OCI-LY1 (cell line): ENCODE results near the gene MANSC1.

Source experiments
- H2AFZ ChIP-seq: fragments of 200-600 bp; sonication (generic), shearing (Covaris generic); 2 replicates; pipeline ENCODE4 v1.6.0; 2014; ENCODE audit warnings: antibody characterized with exemption, mild to moderate bottlenecking, low read length
- H3F3A ChIP-seq: fragments of 200-600 bp; sonication (generic), shearing (Covaris generic); 2 replicates; pipeline ENCODE4 v1.6.0; 2014; ENCODE audit warnings: mild to moderate bottlenecking, antibody characterized with exemption, low read length, moderate library complexity; ENCODE audit not compliant: insufficient read depth
- H3K27ac ChIP-seq: fragments of 200-600 bp; sonication (generic); 2 replicates; pipeline ENCODE4 v1.5.1; 2014; ENCODE audit warnings: low read length, mixed run types, mild to moderate bottlenecking, low read depth; ENCODE audit not compliant: poor library complexity, severe bottlenecking
- H3K27me3 ChIP-seq: fragments of 200-600 bp; sonication (generic); 2 replicates; pipeline ENCODE4 v1.6.0; 2014; ENCODE audit warnings: antibody characterized with exemption, mild to moderate bottlenecking, low read length, moderate library complexity; ENCODE audit not compliant: insufficient read depth
- H3K36me3 ChIP-seq: fragments of 200-600 bp; sonication (generic); 2 replicates; pipeline ENCODE4 v1.6.1; 2014; ENCODE audit warnings: mild to moderate bottlenecking, antibody characterized with exemption, low read length, moderate library complexity, mixed read lengths; ENCODE audit not compliant: insufficient read depth
- H3K4me1 ChIP-seq: fragments of 200-600 bp; sonication (generic); 2 replicates; pipeline ENCODE4 v1.5.1; 2014; ENCODE audit warnings: mild to moderate bottlenecking, low read length, moderate library complexity; ENCODE audit not compliant: insufficient read depth, severe bottlenecking
- H3K4me2 ChIP-seq: fragments of 200-600 bp; sonication (generic), shearing (Covaris generic); 2 replicates; pipeline ENCODE4 v1.6.1; 2014; ENCODE audit warnings: low read length
- H3K4me3 ChIP-seq: fragments of 200-600 bp; sonication (generic); 2 replicates; pipeline ENCODE4 v1.5.1; 2014; ENCODE audit warnings: low read length, low read depth, mild to moderate bottlenecking, mixed read lengths; ENCODE audit not compliant: poor library complexity, severe bottlenecking
- H3K79me2 ChIP-seq: fragments of 200-600 bp; shearing (Covaris generic); 2 replicates; pipeline ENCODE4 v1.6.1; 2016; ENCODE audit warnings: mixed run types, low read length, mixed read lengths; ENCODE audit not compliant: insufficient read depth
- H3K9ac ChIP-seq: fragments of 200-600 bp; sonication (generic), shearing (Covaris generic); 2 replicates; pipeline ENCODE4 v1.6.1; 2014; ENCODE audit warnings: mild to moderate bottlenecking, low read length, mixed read lengths
- H3K9me2 ChIP-seq: fragments of 200-600 bp; sonication (generic), shearing (Covaris generic); 2 replicates; pipeline ENCODE4 v1.6.1; 2014; ENCODE audit warnings: low read depth, mild to moderate bottlenecking, low read length, mixed read lengths
- H3K9me3 ChIP-seq: fragments of 200-600 bp; shearing (Covaris generic); 2 replicates; pipeline ENCODE4 v1.6.1; 2014; ENCODE audit warnings: low read length, mixed read lengths
- H4K20me1 ChIP-seq: fragments of 200-600 bp; sonication (generic), shearing (Covaris generic); 2 replicates; pipeline ENCODE4 v1.6.0; 2016; ENCODE audit warnings: mild to moderate bottlenecking, low read length; ENCODE audit not compliant: insufficient read depth
- EZH2 ChIP-seq: fragments of 200-600 bp; sonication (generic), shearing (Covaris generic); IDR thresholded peaks from 2 replicates; pipeline ENCODE4 v1.8.0; 2017; ENCODE audit warnings: borderline replicate concordance, mixed run types, mild to moderate bottlenecking, antibody characterized with exemption, low read length, moderate library complexity, mixed read lengths
- TF ChIP-seq, protein P1 (sequence below): fragments of 200-600 bp; sonication (generic), shearing (Covaris generic); IDR thresholded peaks from 2 replicates; pipeline ENCODE4 v1.5.1; 2017; ENCODE audit warnings: mild to moderate bottlenecking, antibody characterized with exemption, low read length, moderate library complexity, mixed read lengths

Gene MANSC1

DNA sequence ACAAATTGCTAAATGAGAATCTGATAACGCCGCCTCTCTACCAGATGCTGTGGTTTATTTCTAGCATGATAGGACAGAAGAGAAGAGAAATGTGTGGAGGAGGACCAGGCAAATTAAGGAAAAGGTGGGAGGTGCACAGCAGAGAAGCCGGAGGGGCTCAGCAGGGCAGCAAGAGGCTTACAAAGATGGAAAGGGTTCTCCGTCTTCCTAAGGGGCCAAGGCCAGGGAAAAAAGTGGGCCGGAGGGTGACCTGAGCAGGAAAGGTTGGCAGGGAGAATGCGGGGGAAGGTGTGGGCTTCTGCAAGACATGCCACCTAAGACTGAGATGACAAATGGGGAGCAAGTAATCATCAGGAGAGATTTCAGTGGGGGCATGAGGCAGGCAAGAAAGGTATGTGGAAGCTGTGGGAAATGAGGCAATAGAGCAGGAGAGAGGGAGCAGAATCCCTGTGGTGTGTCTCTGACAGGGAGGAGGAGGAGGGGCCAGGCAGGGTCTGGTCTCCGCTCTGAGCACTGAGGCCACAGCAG, 18.7 kb downstream of the MANSC1 start:
- no peaks in the 10 kb centered on the region for H4K20me1 ChIP-seq
- no peaks in the 10 kb centered on the region for H3K9me2 ChIP-seq
- no peak overlapping the region for H3K9ac ChIP-seq
- no peaks in the 10 kb centered on the region for H3K4me1 ChIP-seq
- no peaks in the 10 kb centered on the region for H3K79me2 ChIP-seq
- no peak overlapping the region for H3K27ac ChIP-seq
- H3K4me2 ChIP-seq, result no peak overlapping the region
- H3K27me3 ChIP-seq, result no peaks in the 10 kb centered on the region
- H3F3A ChIP-seq, result no peaks in the 10 kb centered on the region
- H2AFZ ChIP-seq, result no peak overlapping the region
- no peak overlapping the region for H3K4me3 ChIP-seq
- H3K36me3 ChIP-seq, result no peaks in the 10 kb centered on the region
- no peaks in the 10 kb centered on the region for H3K9me3 ChIP-seq
- TF ChIP-seq EZH2, result no peak
- TF ChIP-seq, protein P1, sequence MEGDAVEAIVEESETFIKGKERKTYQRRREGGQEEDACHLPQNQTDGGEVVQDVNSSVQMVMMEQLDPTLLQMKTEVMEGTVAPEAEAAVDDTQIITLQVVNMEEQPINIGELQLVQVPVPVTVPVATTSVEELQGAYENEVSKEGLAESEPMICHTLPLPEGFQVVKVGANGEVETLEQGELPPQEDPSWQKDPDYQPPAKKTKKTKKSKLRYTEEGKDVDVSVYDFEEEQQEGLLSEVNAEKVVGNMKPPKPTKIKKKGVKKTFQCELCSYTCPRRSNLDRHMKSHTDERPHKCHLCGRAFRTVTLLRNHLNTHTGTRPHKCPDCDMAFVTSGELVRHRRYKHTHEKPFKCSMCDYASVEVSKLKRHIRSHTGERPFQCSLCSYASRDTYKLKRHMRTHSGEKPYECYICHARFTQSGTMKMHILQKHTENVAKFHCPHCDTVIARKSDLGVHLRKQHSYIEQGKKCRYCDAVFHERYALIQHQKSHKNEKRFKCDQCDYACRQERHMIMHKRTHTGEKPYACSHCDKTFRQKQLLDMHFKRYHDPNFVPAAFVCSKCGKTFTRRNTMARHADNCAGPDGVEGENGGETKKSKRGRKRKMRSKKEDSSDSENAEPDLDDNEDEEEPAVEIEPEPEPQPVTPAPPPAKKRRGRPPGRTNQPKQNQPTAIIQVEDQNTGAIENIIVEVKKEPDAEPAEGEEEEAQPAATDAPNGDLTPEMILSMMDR, result no peak

DNA sequence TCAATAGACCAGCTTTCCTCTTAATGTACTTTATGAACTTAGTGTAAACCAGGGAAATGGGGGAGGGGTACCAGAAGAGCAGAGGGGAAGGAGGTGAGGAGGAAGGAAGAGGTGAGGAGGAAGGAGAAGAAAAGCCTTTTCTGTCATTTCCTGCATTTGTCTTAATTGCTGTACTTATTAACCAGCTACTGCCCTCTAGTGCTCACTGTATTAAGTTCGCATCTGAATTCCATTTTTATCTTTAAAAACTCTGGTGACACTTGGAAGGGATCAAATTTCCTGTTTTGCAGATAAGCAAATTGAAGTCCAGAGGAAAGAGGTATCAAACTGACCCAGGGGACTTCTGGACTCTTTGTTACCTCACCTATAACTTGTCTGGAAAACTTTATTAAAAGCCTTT, 22.2 kb downstream of the MANSC1 start:
- Histone ChIP-seq H4K20me1 (no peaks in the 10 kb centered on the region), H3K27me3 (no peaks in the 10 kb centered on the region), H3F3A (no peaks in the 10 kb centered on the region), H3K9me2 (no peaks in the 10 kb centered on the region), H3K9me3 (no peaks in the 10 kb centered on the region), H3K27ac (no peak overlapping the region), H3K4me2 (no peak overlapping the region), H3K4me3 (no peak overlapping the region), H3K36me3 (no peaks in the 10 kb centered on the region), H3K79me2 (no peaks in the 10 kb centered on the region), H3K4me1 (no peaks in the 10 kb centered on the region), H3K9ac (no peak overlapping the region), H2AFZ (no peak overlapping the region)
- TF ChIP-seq EZH2, result no peak
- TF ChIP-seq, protein P1, result peak; percentile 79

DNA sequence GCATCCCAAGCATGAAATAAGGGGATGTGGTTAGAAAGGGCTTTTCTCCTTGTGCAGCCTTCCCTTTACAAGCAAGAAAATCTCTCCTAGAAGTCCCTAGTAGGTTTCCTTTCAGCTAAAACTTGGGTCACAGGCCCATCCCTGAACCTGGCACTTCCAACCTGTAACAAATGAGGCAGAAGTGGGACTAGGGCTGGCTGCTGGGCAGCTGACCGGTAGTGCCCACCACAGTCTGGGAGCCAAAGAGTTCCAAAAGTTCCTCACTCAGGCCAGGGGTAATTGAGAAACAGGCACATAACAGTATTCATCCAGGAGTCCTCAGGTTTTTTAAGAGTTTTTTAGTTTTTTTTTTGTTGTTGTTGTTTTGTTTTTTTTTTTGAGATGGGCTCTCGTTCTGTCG, 23.8 kb downstream of the MANSC1 start:
- Histone ChIP-seq H3K27me3 (no peaks in the 10 kb centered on the region), H3K79me2 (no peaks in the 10 kb centered on the region), H3K27ac (no peak overlapping the region), H3K4me1 (no peaks in the 10 kb centered on the region), H3F3A (no peaks in the 10 kb centered on the region), H3K36me3 (no peaks in the 10 kb centered on the region), H3K9me2 (no peaks in the 10 kb centered on the region), H3K4me2 (no peak overlapping the region), H2AFZ (no peak overlapping the region), H3K4me3 (no peak overlapping the region), H3K9ac (no peak overlapping the region), H3K9me3 (no peaks in the 10 kb centered on the region), H4K20me1 (no peaks in the 10 kb centered on the region)
- TF ChIP-seq EZH2, result no peak
- TF ChIP-seq, protein P1, result no peak
